ENCODE results near the gene ST3GAL3. TPM values are rescaled to one million over a fixed set of nuclear protein-coding genes. Genes with fewer than 3 reads are reported as not detected.
A peak's percentile ranks its signal among the peaks of the same experiment; 100 is the strongest.

Gene ST3GAL3
- total RNA-seq, 2 donors from 2014 or later = 15.5 to 20.6 TPM

GRCh38 chr1:43942411-43942810 lies 235.1 kb downstream of the ST3GAL3 start:
- H3K36me3 ChIP-seq = no peaks in the 10 kb centered on the region
- H3K27ac ChIP-seq = no peak overlapping the region
- H3K4me3 ChIP-seq = no peak overlapping the region
- no peaks in the 10 kb centered on the region for H3K27me3 ChIP-seq
- no peaks in the 10 kb centered on the region for H3K9me3 ChIP-seq
- H3K4me1 ChIP-seq = peaks cover 0 to 22% of the 10 kb centered on the region in 2 donors
- DNase-seq (ENCODE audit: low spot score) = no peak
- TF ChIP-seq, protein P1, sequence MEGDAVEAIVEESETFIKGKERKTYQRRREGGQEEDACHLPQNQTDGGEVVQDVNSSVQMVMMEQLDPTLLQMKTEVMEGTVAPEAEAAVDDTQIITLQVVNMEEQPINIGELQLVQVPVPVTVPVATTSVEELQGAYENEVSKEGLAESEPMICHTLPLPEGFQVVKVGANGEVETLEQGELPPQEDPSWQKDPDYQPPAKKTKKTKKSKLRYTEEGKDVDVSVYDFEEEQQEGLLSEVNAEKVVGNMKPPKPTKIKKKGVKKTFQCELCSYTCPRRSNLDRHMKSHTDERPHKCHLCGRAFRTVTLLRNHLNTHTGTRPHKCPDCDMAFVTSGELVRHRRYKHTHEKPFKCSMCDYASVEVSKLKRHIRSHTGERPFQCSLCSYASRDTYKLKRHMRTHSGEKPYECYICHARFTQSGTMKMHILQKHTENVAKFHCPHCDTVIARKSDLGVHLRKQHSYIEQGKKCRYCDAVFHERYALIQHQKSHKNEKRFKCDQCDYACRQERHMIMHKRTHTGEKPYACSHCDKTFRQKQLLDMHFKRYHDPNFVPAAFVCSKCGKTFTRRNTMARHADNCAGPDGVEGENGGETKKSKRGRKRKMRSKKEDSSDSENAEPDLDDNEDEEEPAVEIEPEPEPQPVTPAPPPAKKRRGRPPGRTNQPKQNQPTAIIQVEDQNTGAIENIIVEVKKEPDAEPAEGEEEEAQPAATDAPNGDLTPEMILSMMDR (IDR thresholded peaks at IDR 0.05) = no peak

DNA sequence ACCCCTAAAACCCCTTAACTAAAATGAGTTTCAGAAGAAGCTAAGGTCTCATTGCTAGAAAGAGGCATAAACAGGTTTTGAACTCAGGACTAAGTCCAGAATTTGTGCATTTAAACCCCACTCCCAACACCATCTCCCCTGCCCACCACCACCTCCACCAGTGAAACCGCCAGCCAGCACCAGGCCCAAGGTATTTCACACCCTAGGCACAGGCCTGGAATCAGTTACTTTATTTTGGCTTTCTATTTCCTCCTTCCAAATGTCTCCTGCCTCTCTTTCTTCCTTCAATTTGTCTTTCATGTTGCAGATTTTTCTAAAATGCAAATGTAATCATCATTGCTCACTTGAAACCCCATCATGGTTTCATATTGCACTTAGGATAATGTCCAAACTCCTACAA lies 237.5 kb downstream of the ST3GAL3 start:
- DNase-seq (ENCODE audit: low spot score) = no peak
- H3K4me1 ChIP-seq = peaks cover 0 to 33% of the 10 kb centered on the region in 2 donors
- no peaks in the 10 kb centered on the region for H3K27me3 ChIP-seq
- TF ChIP-seq, protein P1 (IDR thresholded peaks at IDR 0.05) = no peak
- H3K36me3 ChIP-seq = peaks cover 3% of the 10 kb centered on the region
- no peaks in the 10 kb centered on the region for H3K9me3 ChIP-seq
- no peak overlapping the region for H3K4me3 ChIP-seq
- H3K27ac ChIP-seq = no peak overlapping the region

DNA sequence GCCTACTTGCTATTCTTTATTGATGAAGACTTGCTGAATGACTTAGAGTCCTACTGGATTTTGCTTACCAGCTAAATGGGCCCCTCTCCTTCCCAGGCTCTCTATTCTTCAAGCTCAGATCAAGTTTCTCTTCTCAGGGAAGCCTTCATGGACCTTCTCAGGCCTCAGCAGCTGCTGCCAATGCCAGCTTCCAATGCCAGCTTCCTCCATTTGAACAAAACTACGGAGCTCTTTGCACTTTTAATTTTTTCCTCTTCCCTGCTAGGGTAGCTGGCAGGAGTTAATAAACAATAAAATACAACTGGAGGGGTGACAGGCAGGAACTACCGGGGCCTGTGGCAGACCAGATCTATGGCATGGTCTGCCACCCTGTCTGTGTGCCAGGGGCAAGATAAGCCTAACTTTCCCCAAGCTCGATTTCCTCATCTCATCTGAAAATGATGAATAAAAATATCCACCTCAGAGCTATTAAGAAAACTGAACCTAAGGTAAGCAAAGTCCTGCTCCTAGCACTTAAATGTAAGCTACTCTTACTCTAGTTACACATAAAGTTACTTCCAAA lies 238.4 kb downstream of the ST3GAL3 start:
- H3K9me3 ChIP-seq = no peaks in the 10 kb centered on the region
- H3K36me3 ChIP-seq = peaks cover 6% of the 10 kb centered on the region
- peak overlapping the region; percentile 63 to 79 for H3K4me3 ChIP-seq
- peaks cover 0 to 33% of the 10 kb centered on the region in 2 donors for H3K4me1 ChIP-seq
- peak overlapping the region; percentile 93 to 96 for H3K27ac ChIP-seq
- H3K27me3 ChIP-seq = no peaks in the 10 kb centered on the region
- no peak for DNase-seq (ENCODE audit: low spot score)
- TF ChIP-seq, protein P1 (IDR thresholded peaks at IDR 0.05) = no peak

- H3K9me3 ChIP-seq = no peaks in the 10 kb centered on the region
- peaks cover 6% of the 10 kb centered on the region for H3K36me3 ChIP-seq
- peaks cover 0 to 33% of the 10 kb centered on the region in 2 donors for H3K4me1 ChIP-seq
- no peaks in the 10 kb centered on the region for H3K27me3 ChIP-seq
- H3K4me3 ChIP-seq = peak within 1 kb of the TSS; percentile 63 to 79
- peak; percentile 95 for DNase-seq (ENCODE audit: low spot score)
- peak within 1 kb of the TSS; percentile 93 to 96 for H3K27ac ChIP-seq
- TF ChIP-seq, protein P1 (IDR thresholded peaks at IDR 0.05) = peak; percentile 73 to 81
Measured at GRCh38 chr1:43946236-43947060, 239.1 kb downstream of the ST3GAL3 start, which contains the start of gene IPO13. IPO13 (plus strand) TSS chr1:43946950; CDS start chr1:43947601, 651 bp downstream.

- peaks cover 0 to 33% of the 10 kb centered on the region in 2 donors for H3K4me1 ChIP-seq
- H3K9me3 ChIP-seq = no peaks in the 10 kb centered on the region
- H3K4me3 ChIP-seq = peak overlapping the region; percentile 63 to 79
- no peak for DNase-seq (ENCODE audit: low spot score)
- no peaks in the 10 kb centered on the region for H3K27me3 ChIP-seq
- peaks cover 6% of the 10 kb centered on the region for H3K36me3 ChIP-seq
- TF ChIP-seq, protein P1 (IDR thresholded peaks at IDR 0.05) = no peak
- H3K27ac ChIP-seq = peak overlapping the region; percentile 93 to 96
Measured at GRCh38 chr1:43947061-43947873, 239.9 kb downstream of the ST3GAL3 start.

All from right atrium auricular region (tissue), 2 donors.